Measurements from ENCODE around the gene AKAP1. TPM values are rescaled to one million over a fixed set of nuclear protein-coding genes. Genes with fewer than 3 reads are reported as not detected.

The AKAP1 gene
- total and polyA plus RNA-seq, 9 of the 15 experiments (the other 6 are each of a cell fraction or from before 2014, with no cell fraction given), result 12.9 to 63.8 (median 36.4) TPM

GRCh38 chr17:57114085-57114673, 29.1 kb downstream of the AKAP1 start (continued):
- TF ChIP-seq, protein P1, sequence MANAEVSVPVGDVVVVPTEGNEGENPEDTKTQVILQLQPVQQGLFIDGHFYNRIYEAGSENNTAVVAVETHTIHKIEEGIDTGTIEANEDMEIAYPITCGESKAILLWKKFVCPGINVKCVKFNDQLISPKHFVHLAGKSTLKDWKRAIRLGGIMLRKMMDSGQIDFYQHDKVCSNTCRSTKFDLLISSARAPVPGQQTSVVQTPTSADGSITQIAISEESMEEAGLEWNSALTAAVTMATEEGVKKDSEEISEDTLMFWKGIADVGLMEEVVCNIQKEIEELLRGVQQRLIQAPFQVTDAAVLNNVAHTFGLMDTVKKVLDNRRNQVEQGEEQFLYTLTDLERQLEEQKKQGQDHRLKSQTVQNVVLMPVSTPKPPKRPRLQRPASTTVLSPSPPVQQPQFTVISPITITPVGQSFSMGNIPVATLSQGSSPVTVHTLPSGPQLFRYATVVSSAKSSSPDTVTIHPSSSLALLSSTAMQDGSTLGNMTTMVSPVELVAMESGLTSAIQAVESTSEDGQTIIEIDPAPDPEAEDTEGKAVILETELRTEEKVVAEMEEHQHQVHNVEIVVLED (CRISPR knock-in tag; IDR thresholded peaks at IDR 0.05), result no peak
- TF ChIP-seq IFI16 (CRISPR knock-in tag; IDR thresholded peaks at IDR 0.05), result no peak
- no peak for TF ChIP-seq TOE1 (IDR thresholded peaks at IDR 0.05; ENCODE audit: borderline replicate concordance)
- TF ChIP-seq TOE1 (CRISPR knock-in tag; IDR thresholded peaks at IDR 0.05; ENCODE audit: borderline replicate concordance, low read depth), result no peak
- TF ChIP-seq, protein P2, sequence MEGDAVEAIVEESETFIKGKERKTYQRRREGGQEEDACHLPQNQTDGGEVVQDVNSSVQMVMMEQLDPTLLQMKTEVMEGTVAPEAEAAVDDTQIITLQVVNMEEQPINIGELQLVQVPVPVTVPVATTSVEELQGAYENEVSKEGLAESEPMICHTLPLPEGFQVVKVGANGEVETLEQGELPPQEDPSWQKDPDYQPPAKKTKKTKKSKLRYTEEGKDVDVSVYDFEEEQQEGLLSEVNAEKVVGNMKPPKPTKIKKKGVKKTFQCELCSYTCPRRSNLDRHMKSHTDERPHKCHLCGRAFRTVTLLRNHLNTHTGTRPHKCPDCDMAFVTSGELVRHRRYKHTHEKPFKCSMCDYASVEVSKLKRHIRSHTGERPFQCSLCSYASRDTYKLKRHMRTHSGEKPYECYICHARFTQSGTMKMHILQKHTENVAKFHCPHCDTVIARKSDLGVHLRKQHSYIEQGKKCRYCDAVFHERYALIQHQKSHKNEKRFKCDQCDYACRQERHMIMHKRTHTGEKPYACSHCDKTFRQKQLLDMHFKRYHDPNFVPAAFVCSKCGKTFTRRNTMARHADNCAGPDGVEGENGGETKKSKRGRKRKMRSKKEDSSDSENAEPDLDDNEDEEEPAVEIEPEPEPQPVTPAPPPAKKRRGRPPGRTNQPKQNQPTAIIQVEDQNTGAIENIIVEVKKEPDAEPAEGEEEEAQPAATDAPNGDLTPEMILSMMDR (IDR thresholded peaks at IDR 0.05 in 2 of 3, conservative IDR thresholded peaks at IDR 0.05 in 1 of 3; ENCODE audit: insufficient read depth in 2 of 3, low read depth in 1 of 3, low read length in 3 of 3), result peak; percentile 84 to 96 (median 86)
- no peak for TF ChIP-seq NFATC3 (IDR thresholded peaks at IDR 0.05)
- TF ChIP-seq, protein P3, sequence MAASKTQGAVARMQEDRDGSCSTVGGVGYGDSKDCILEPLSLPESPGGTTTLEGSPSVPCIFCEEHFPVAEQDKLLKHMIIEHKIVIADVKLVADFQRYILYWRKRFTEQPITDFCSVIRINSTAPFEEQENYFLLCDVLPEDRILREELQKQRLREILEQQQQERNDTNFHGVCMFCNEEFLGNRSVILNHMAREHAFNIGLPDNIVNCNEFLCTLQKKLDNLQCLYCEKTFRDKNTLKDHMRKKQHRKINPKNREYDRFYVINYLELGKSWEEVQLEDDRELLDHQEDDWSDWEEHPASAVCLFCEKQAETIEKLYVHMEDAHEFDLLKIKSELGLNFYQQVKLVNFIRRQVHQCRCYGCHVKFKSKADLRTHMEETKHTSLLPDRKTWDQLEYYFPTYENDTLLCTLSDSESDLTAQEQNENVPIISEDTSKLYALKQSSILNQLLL (CRISPR knock-in tag; IDR thresholded peaks at IDR 0.05; ENCODE audit: borderline replicate concordance), result no peak
- no peak for TF ChIP-seq CCAR2 (IDR thresholded peaks at IDR 0.05; ENCODE audit: low read depth, low read length)
- TF ChIP-seq SNIP1 (IDR thresholded peaks at IDR 0.05; ENCODE audit: low read depth), result no peak
- TF ChIP-seq KAT2B (IDR thresholded peaks at IDR 0.05; ENCODE audit: low read depth, low read length), result no peak
- no peak for TF ChIP-seq CCNT2 (IDR thresholded peaks at IDR 0.05; ENCODE audit: borderline replicate concordance, extremely low read depth, insufficient read length, low read depth, low read length)
- TF ChIP-seq NRF1 (conservative IDR thresholded peaks at IDR 0.05 in 1 of 2, IDR thresholded peaks at IDR 0.05 in 1 of 2), result no peak
- no peak for TF ChIP-seq ZKSCAN3 (CRISPR knock-in tag; IDR thresholded peaks at IDR 0.05)
- no peak for TF ChIP-seq KHSRP (IDR thresholded peaks at IDR 0.05)
- no peak for TF ChIP-seq HLTF (IDR thresholded peaks at IDR 0.05)
- no peak for TF ChIP-seq NFRKB (IDR thresholded peaks at IDR 0.05; ENCODE audit: low read depth)
- TF ChIP-seq ZNF57 (CRISPR knock-in tag; IDR thresholded peaks at IDR 0.05), result no peak
- no peak for TF ChIP-seq HDAC6 (IDR thresholded peaks at IDR 0.05; ENCODE audit: low read depth, low read length)
- no peak for TF ChIP-seq NCOR1 (IDR thresholded peaks at IDR 0.05)
- TF ChIP-seq STAG1 (CRISPR knock-in tag; IDR thresholded peaks at IDR 0.05; ENCODE audit: borderline replicate concordance), result peak; percentile 23; the same call in 1 of the 2 replicates
- peak; percentile 43 to 76; a peak in 2 of 4 replicates for TF ChIP-seq RAD21 (CRISPR knock-in tag; conservative IDR thresholded peaks at IDR 0.05 in 1 of 2, IDR thresholded peaks at IDR 0.05 in 1 of 2)
- no peak for TF ChIP-seq RBM25 (IDR thresholded peaks at IDR 0.05; ENCODE audit: low read depth, low read length, severe bottlenecking)
- no peak for TF ChIP-seq SNRNP70 (optimal IDR thresholded peaks at IDR 0.05; ENCODE audit: low read depth, low read length)

All from K562 (cell line).